Lower leg skin (tissue), 4 donors: Measurements from ENCODE around the gene NLN. TPM values are rescaled to one million over a fixed set of nuclear protein-coding genes. Genes with fewer than 3 reads are reported as not detected.

Experiments used
- DNase-seq, 2 donors: peaks; one replicate each; pipeline ENCODE4 v3.0.0-alpha.2; 2019; ENCODE audit warnings: low spot score in 2 of 2
- H3K4me3 ChIP-seq: fragments of 200-600 bp; sonication (generic); 2 replicates; pipeline ENCODE4 v1.5.1; 2017; ENCODE audit warnings: mild to moderate bottlenecking, low read depth; ENCODE audit not compliant: poor library complexity, severe bottlenecking
- CTCF ChIP-seq, 3 donors: fragments of 450-650 bp; IDR thresholded peaks; one replicate each; pipeline ENCODE4 v1.5.1; 2016; ENCODE audit warnings: antibody characterized with exemption in 3 of 3, mild to moderate bottlenecking in 3 of 3, moderate library complexity in 2 of 3
- POLR2A ChIP-seq, 2 donors: fragments of 450-650 bp; IDR thresholded peaks; one replicate each; pipeline ENCODE4 v1.6.1; 2016 to 2017; ENCODE audit warnings: antibody characterized with exemption in 2 of 2, mild to moderate bottlenecking in 1 of 2, moderate library complexity in 1 of 2
- WGBS, 2 donors: methylation state at CpG; one replicate each; pipeline ENCODE4 v1.1.5; 2018; 5-methylcytosine and 5-hydroxymethylcytosine counted together
- intact Hi-C: fragments of 100-400 bp; cut with DNase I; formaldehyde crosslinking; loops from one replicate; pipeline ENCODE4 v1.15.0; 2023; ENCODE audit warnings: low total_unique reads
- total RNA-seq, 4 donors: library from RNA; depleted of rRNA; stranded (reverse); fragments of >200 nt; gene quantifications; one replicate each; pipeline ENCODE4 v1.1.0, GENCODE V29; 2016

The NLN gene
- total RNA-seq, 4 donors from 2014 or later = 14.0 to 18.8 (median 16.4) TPM

GRCh38 chr5:65737842-65738241 is 15.8 kb downstream of the NLN start:
- intact Hi-C loops = no loop called here
- H3K4me3 ChIP-seq = no peak overlapping the region
- DNase-seq = no peak
- 78 to 79% methylated on average over 7 of the region's 7 CpGs for WGBS, 2 donors
- TF ChIP-seq CTCF (IDR thresholded peaks at IDR 0.05) = no peak
- no peak for TF ChIP-seq POLR2A (IDR thresholded peaks at IDR 0.05)

DNA sequence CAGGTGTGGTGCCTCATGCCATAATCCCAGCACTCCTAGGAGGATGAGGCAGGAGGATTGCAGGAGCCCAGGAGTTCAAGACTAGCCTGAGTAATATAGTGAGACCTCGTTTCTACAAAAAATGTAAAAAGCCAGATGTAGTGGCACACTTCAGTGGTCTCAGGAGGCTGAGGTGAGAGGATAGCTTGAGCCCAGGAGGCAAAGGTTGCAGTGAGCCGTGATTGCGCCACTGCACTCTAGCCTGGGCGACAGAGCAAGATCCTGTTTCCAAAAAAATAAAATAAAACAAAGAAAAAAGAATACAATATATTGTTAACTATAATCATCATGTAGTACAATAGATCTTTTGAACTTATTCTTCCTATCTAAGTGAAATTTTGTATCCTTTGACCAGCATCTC is 16.3 kb downstream of the NLN start:
- DNase-seq = no peak
- intact Hi-C loops = no loop called here
- H3K4me3 ChIP-seq = no peak overlapping the region
- WGBS, 2 donors = 80 to 91% methylated on average over 4 of the region's 4 CpGs
- no peak for TF ChIP-seq POLR2A (IDR thresholded peaks at IDR 0.05)
- no peak for TF ChIP-seq CTCF (IDR thresholded peaks at IDR 0.05)

DNA sequence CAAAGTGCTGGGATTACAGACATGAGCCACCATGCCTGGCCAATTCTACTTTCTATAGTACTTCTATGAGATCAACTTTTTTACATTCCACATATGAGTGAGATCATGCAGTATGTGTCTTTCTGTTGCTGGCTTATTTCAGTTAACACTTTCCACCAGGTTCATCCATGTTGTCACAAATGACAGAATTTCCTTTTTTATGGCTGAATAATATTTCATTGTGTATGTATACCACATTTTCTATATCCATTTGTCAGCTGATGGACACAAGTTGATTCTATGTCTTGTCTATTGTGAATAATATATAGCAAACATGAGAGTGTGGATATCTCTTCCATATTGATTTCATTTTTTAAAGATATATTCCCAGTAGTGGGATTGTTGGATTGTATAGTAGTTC is 17.2 kb downstream of the NLN start:
- intact Hi-C loops = no loop called here
- no peak for TF ChIP-seq CTCF (IDR thresholded peaks at IDR 0.05)
- no peak for TF ChIP-seq POLR2A (IDR thresholded peaks at IDR 0.05)
- no peak for DNase-seq
- H3K4me3 ChIP-seq = no peak overlapping the region

- intact Hi-C loops = no loop called here
Observed at GRCh38 chr5:65742565-65743231, 20.7 kb downstream of the NLN start.

DNA sequence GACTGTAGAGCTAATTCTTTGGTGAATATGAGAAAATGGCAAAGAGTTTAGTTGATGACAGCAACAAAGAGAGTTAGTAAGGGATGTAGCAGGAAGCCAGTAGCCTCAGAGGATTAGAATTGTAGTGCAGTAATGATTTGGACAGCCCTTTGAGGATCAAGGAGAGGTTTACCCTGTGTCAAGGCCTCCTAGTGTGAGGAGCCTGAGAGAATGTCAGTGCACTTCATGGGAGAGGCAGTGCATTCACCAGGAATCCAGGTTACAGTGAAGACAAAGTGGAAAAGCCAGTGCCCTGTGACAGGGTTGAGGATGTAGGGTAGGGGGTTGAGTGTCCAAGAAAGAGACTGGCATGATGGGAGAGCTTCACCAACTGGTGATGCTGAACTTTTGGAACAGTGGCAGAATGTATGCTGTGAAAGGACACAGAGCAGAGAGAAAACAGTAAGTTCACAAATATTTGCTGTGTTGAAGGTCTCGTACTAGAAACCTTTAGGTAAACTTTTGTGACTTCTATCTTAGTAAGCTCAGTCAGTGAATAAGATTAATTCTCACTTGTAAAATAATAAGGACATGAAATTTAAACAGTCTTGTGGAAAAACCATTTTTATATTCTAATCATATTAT is 27.3 kb downstream of the NLN start:
- WGBS, 2 donors = 90 to 98% methylated on average over 1 of the region's 1 CpG
- intact Hi-C loops = no loop called here
- no peak for DNase-seq
- TF ChIP-seq POLR2A (IDR thresholded peaks at IDR 0.05) = no peak
- no peak for TF ChIP-seq CTCF (IDR thresholded peaks at IDR 0.05)
- no peak overlapping the region for H3K4me3 ChIP-seq

More at GRCh38 chr5:65742565-65743231, 20.7 kb downstream of the NLN start:
- no peak for TF ChIP-seq POLR2A (IDR thresholded peaks at IDR 0.05)
- TF ChIP-seq CTCF (IDR thresholded peaks at IDR 0.05) = no peak
- no peak overlapping the region for H3K4me3 ChIP-seq
- no peak for DNase-seq
- 33 to 34% methylated on average over 4 of the region's 4 CpGs for WGBS, 2 donors
